HEK293 (cell line): ENCODE results near the gene JTB.

Experiments
- CTCF ChIA-PET: fragments of 350-600 bp; formaldehyde crosslinking; extraction: SDS; loops from one replicate; lab custom pipeline; 2021; ENCODE audit warnings: antibody characterized with exemption; lab: Yijun Ruan, JAX
- POLR2A ChIA-PET: fragments of 300-600 bp; formaldehyde crosslinking; extraction: SDS; loops from one replicate; lab custom pipeline; 2020; ENCODE audit warnings: antibody characterized with exemption, inconsistent platforms; lab: Yijun Ruan, JAX
- H3K27ac ChIP-seq: fragments of 200-500 bp; sonication (Bioruptor generic); 2 replicates; pipeline ENCODE4 v1.5.1; 2014; ENCODE audit warnings: low read depth, low read length, control low read depth, inconsistent platforms; ENCODE audit errors: extremely low read depth
- H3K36me3 ChIP-seq, 2 experiments: fragments of 200-500 bp in 1 of 2; sonication (Bioruptor generic) in 1 of 2; 1 replicate in 1 of 2; 2 replicates in 1 of 2; pipeline ENCODE4 v1.5.1; 2014 to 2017; ENCODE audit warnings: inconsistent platforms in 2 of 2, low read length in 2 of 2; ENCODE audit not compliant: control insufficient read depth in 2 of 2, insufficient read depth in 1 of 2
- H3K4me1 ChIP-seq: fragments of 200-500 bp; sonication (Bioruptor generic); 2 replicates; pipeline ENCODE4 v1.5.1; 2014; ENCODE audit warnings: mild to moderate bottlenecking, low read length, inconsistent platforms; ENCODE audit not compliant: control insufficient read depth, insufficient read depth
- H3K4me3 ChIP-seq: 2 replicates; pipeline ENCODE4 v1.5.1; 2011; ENCODE audit warnings: low read depth, mild to moderate bottlenecking, control low read depth, low read length, moderate library complexity
- H3K9me3 ChIP-seq: fragments of 200-500 bp; sonication (Bioruptor generic); 2 replicates; pipeline ENCODE4 v1.5.1; 2014; ENCODE audit warnings: low read depth, low read length, inconsistent platforms; ENCODE audit not compliant: control insufficient read depth, insufficient read depth
- HIC1 ChIP-seq: fragments of 450-650 bp; formaldehyde crosslinking; IDR thresholded peaks from 2 replicates; pipeline ENCODE4 v1.5.1; 2016; ENCODE audit warnings: missing biosample characterization, missing genetic modification characterization
- KLF17 ChIP-seq: fragments of 450-650 bp; formaldehyde crosslinking; IDR thresholded peaks from 2 replicates; pipeline ENCODE4 v1.5.1; 2016; ENCODE audit warnings: missing biosample characterization, missing genetic modification characterization
- MZF1 ChIP-seq: fragments of 450-650 bp; formaldehyde crosslinking; IDR thresholded peaks from 2 replicates; pipeline ENCODE4 v1.5.1; 2017; ENCODE audit warnings: missing biosample characterization, missing genetic modification characterization, borderline replicate concordance
- PBX3 ChIP-seq: sonication (generic); formaldehyde crosslinking; IDR thresholded peaks from 2 replicates; pipeline ENCODE4 v1.8.1; 2022; ENCODE audit warnings: mild to moderate bottlenecking, moderate library complexity, missing genetic modification reagents
- SCRT2 ChIP-seq: fragments of 450-650 bp; formaldehyde crosslinking; IDR thresholded peaks from 2 replicates; pipeline ENCODE4 v1.5.1; 2016; ENCODE audit warnings: missing biosample characterization, missing genetic modification characterization
- ZBTB44 ChIP-seq: fragments of 450-650 bp; IDR thresholded peaks from 2 replicates; pipeline ENCODE4 v1.5.1; 2018; ENCODE audit warnings: missing biosample characterization, mild to moderate bottlenecking, missing genetic modification characterization
- ZBTB49 ChIP-seq: fragments of 450-650 bp; formaldehyde crosslinking; IDR thresholded peaks from 2 replicates; pipeline ENCODE4 v1.5.1; 2016; ENCODE audit warnings: missing biosample characterization, missing genetic modification characterization, low read depth
- ZNF16 ChIP-seq: fragments of 450-650 bp; formaldehyde crosslinking; IDR thresholded peaks from 2 replicates; pipeline ENCODE4 v1.5.1; 2016; ENCODE audit warnings: low read depth, missing biosample characterization, missing genetic modification characterization
- ZNF394 ChIP-seq: fragments of 450-650 bp; formaldehyde crosslinking; IDR thresholded peaks from 2 replicates; pipeline ENCODE4 v1.5.1; 2016; ENCODE audit warnings: missing biosample characterization, missing genetic modification characterization, mild to moderate bottlenecking, moderate library complexity, borderline replicate concordance
- ZNF473 ChIP-seq: fragments of 450-650 bp; formaldehyde crosslinking; IDR thresholded peaks from 2 replicates; pipeline ENCODE4 v1.5.1; 2017; ENCODE audit warnings: missing biosample characterization, missing genetic modification characterization
- ZNF549 ChIP-seq: fragments of 450-650 bp; IDR thresholded peaks from 2 replicates; pipeline ENCODE4 v1.5.1; 2018; ENCODE audit warnings: missing biosample characterization, missing genetic modification characterization, mild to moderate bottlenecking, inconsistent platforms, moderate library complexity
- ZXDB ChIP-seq: fragments of 450-650 bp; formaldehyde crosslinking; IDR thresholded peaks from 2 replicates; pipeline ENCODE4 v1.5.1; 2016; ENCODE audit warnings: missing biosample characterization, missing genetic modification characterization

JTB gene

GRCh38 chr1:153942766-153943549 lies 34.5 kb downstream of the JTB start:
- Histone ChIP-seq H3K27ac (no peak overlapping the region), H3K9me3 (no peaks in the 10 kb centered on the region), H3K4me1 (no peaks in the 10 kb centered on the region), H3K4me3 (no peak overlapping the region), H3K36me3 (peaks cover 0 to 63% of the 10 kb centered on the region in 2 experiments; a peak in 1 of 3 replicates)
- TF ChIP-seq ZBTB44 (tag by site-specific recombination) (no peak), ZXDB (tag by site-specific recombination) (no peak), PBX3 (CRISPR knock-in tag) (no peak), HIC1 (tag by site-specific recombination) (peak; percentile 15; the same call in 1 of the 2 replicates)
- ChIA-PET CTCF (interaction anchor here (1.4 to 2.5 kb wide), 2 partner anchors 24 to 43 kb away, joined by 7 to 10 read pairs; partner anchors contain the start of genes CREB3L4 and RAB13), POLR2A (interaction anchor here (0.7 to 4.3 kb wide), 7 partner anchors 13 to 62 kb away, joined by 3 to 36 read pairs (median 4); partner anchors contain the start of genes CREB3L4, CRTC2, RPS27 and SLC39A1)

GRCh38 chr1:153941826-153942725 lies 35.4 kb downstream of the JTB start:
- H3K36me3 ChIP-seq = peaks cover 0 to 64% of the 10 kb centered on the region in 2 experiments; a peak in 1 of 3 replicates
- TF ChIP-seq SCRT2 (tag by site-specific recombination) = no peak
- no peak for TF ChIP-seq ZBTB49 (tag by site-specific recombination)
- TF ChIP-seq ZNF473 = no peak
- TF ChIP-seq ZNF549 (tag by site-specific recombination) = no peak
- no peak for TF ChIP-seq KLF17
- TF ChIP-seq ZNF394 (tag by site-specific recombination) = no peak
- no peak for TF ChIP-seq MZF1 (tag by site-specific recombination)
- TF ChIP-seq ZNF16 (tag by site-specific recombination) = no peak
- TF ChIP-seq, all 188 proteins: peak for 0
- ChIA-PET CTCF (interaction anchor here (0.5 kb wide), 1 partner anchor 217 kb away, joined by 3 read pairs; no protein-coding TSS in a partner anchor), POLR2A (interaction anchor here (0.8 to 2.0 kb wide), 3 partner anchors 18 to 61 kb away, joined by 3 to 8 read pairs (median 7); partner anchors contain the start of gene CREB3L4)
- Histone ChIP-seq H3K9me3 (no peaks in the 10 kb centered on the region), H3K4me3 (no peak overlapping the region), H3K27ac (no peak overlapping the region), H3K4me1 (no peaks in the 10 kb centered on the region)
